MCF 10A (cell line): ENCODE results near the gene STXBP6. TPM values are rescaled to one million over a fixed set of nuclear protein-coding genes. Genes with fewer than 3 reads are reported as not detected.

Source experiments
- BruUV-seq: library from RNA; stranded (reverse); fragments of 400-500 nt; replicated peaks from 2 replicates; lab custom pipeline; 2021; lab: Mats Ljungman, UMichigan
- CTCF ChIA-PET: fragments of 300-600 bp; sonication (Branson Sonifier 250); formaldehyde crosslinking; extraction: SDS; loops from one replicate; lab custom pipeline; 2021; ENCODE audit warnings: antibody characterized with exemption, inconsistent platforms; lab: Yijun Ruan, JAX
- POLR2A ChIA-PET: fragments of 300-600, 350-650 bp; sonication (Branson Sonifier 250); formaldehyde crosslinking; extraction: SDS; loops from one replicate; lab custom pipeline; 2020; ENCODE audit warnings: antibody characterized with exemption, inconsistent platforms; lab: Yijun Ruan, JAX
- DNase-seq: peaks from one replicate; pipeline ENCODE4 v3.0.0-alpha.2; 2018; ENCODE audit not compliant: unreplicated experiment
- H3K27ac Mint-ChIP-seq: one replicate; pipeline ENCODE4 v1.8.0; 2022; ENCODE audit warnings: mild to moderate bottlenecking, low read depth, mixed read lengths; ENCODE audit not compliant: unreplicated experiment
- H3K27me3 Mint-ChIP-seq: one replicate; pipeline ENCODE4 v1.8.0; 2022; ENCODE audit warnings: mixed read lengths; ENCODE audit not compliant: insufficient read depth, unreplicated experiment
- H3K36me3 Mint-ChIP-seq: one replicate; pipeline ENCODE4 v1.8.0; 2022; ENCODE audit warnings: mild to moderate bottlenecking, moderate library complexity, mixed read lengths; ENCODE audit not compliant: insufficient read depth, unreplicated experiment
- H3K4me1 Mint-ChIP-seq: one replicate; pipeline ENCODE4 v1.8.0; 2022; ENCODE audit warnings: mixed read lengths; ENCODE audit not compliant: insufficient read depth, unreplicated experiment
- H3K4me3 Mint-ChIP-seq: one replicate; pipeline ENCODE4 v1.8.0; 2022; ENCODE audit warnings: mild to moderate bottlenecking, moderate library complexity, mixed read lengths; ENCODE audit not compliant: unreplicated experiment
- H3K9me3 Mint-ChIP-seq: one replicate; pipeline ENCODE4 v1.8.0; 2022; ENCODE audit warnings: mixed read lengths; ENCODE audit not compliant: unreplicated experiment
- CTCF ChIP-seq: fragments of 200-600 bp; IDR thresholded peaks from one replicate; pipeline ENCODE4 v1.8.0; 2022; ENCODE audit warnings: antibody characterized with exemption, mild to moderate bottlenecking; ENCODE audit not compliant: unreplicated experiment
- intact Hi-C: fragments of 100-400 bp; cut with micrococcal nuclease; formaldehyde crosslinking; loops from 2 replicates; pipeline ENCODE4 v1.14.1; 2022
- total RNA-seq: library from RNA; stranded (reverse); gene quantifications from 2 replicates; pipeline ENCODE4 v1.2.3, GENCODE V29; 2022

The STXBP6 gene
- total RNA-seq, 1 experiment from 2014 or later: not detected

- CTCF ChIA-PET: interaction anchor here (0.6 kb wide), 1 partner anchor 324 kb away, joined by 3 read pairs; no protein-coding TSS in a partner anchor
- BruUV-seq: no TSS peak
- no peaks in the 10 kb centered on the region for H3K36me3 Mint-ChIP-seq
- no peak overlapping the region for H3K4me3 Mint-ChIP-seq
- POLR2A ChIA-PET: no interaction called here
- no peaks in the 10 kb centered on the region for H3K9me3 Mint-ChIP-seq
- no peaks in the 10 kb centered on the region for H3K27me3 Mint-ChIP-seq
- intact Hi-C loops: no loop called here
- no peak overlapping the region for H3K27ac Mint-ChIP-seq
- no peak for DNase-seq
- TF ChIP-seq CTCF: no peak
- H3K4me1 Mint-ChIP-seq: peaks cover 6% of the 10 kb centered on the region
Observed at GRCh38 chr14:24814944-24815343, 235.0 kb downstream of the STXBP6 start.

GRCh38 chr14:24814346-24814745 lies 235.6 kb downstream of the STXBP6 start:
- intact Hi-C loops: no loop called here
- TF ChIP-seq CTCF: no peak
- Mint-ChIP-seq H3K4me3 (no peak overlapping the region), H3K9me3 (no peaks in the 10 kb centered on the region), H3K27me3 (no peaks in the 10 kb centered on the region), H3K27ac (no peak overlapping the region), H3K36me3 (no peaks in the 10 kb centered on the region), H3K4me1 (peaks cover 6% of the 10 kb centered on the region)
- ChIA-PET CTCF (interaction anchor here (0.6 kb wide), 1 partner anchor 10 kb away, joined by 3 read pairs; no protein-coding TSS in a partner anchor), POLR2A (no interaction called here)
- no peak for DNase-seq
- BruUV-seq: no TSS peak

- no TSS peak for BruUV-seq
- intact Hi-C loops: no loop called here
- no peaks in the 10 kb centered on the region for H3K36me3 Mint-ChIP-seq
- ChIA-PET POLR2A (no interaction called here), CTCF (interaction anchor here (0.6 kb wide), 1 partner anchor 10 kb away, joined by 3 read pairs; no protein-coding TSS in a partner anchor)
- peaks cover 6% of the 10 kb centered on the region for H3K4me1 Mint-ChIP-seq
- no peak overlapping the region for H3K4me3 Mint-ChIP-seq
- DNase-seq: no peak
- no peaks in the 10 kb centered on the region for H3K9me3 Mint-ChIP-seq
- H3K27ac Mint-ChIP-seq: no peak overlapping the region
- TF ChIP-seq CTCF: no peak
- H3K27me3 Mint-ChIP-seq: no peaks in the 10 kb centered on the region
Observed at GRCh38 chr14:24813819-24814259, 236.1 kb downstream of the STXBP6 start.

GRCh38 chr14:24813089-24813815 lies 236.7 kb downstream of the STXBP6 start:
- no peak for DNase-seq
- Mint-ChIP-seq H3K36me3 (no peaks in the 10 kb centered on the region), H3K9me3 (no peaks in the 10 kb centered on the region), H3K27me3 (no peaks in the 10 kb centered on the region), H3K4me1 (peaks cover 6% of the 10 kb centered on the region), H3K27ac (no peak overlapping the region), H3K4me3 (no peak overlapping the region)
- ChIA-PET POLR2A (no interaction called here), CTCF (interaction anchor here (0.6 kb wide), 1 partner anchor 11 kb away, joined by 3 read pairs; no protein-coding TSS in a partner anchor)
- intact Hi-C loops: no loop called here
- TF ChIP-seq CTCF: no peak
- no TSS peak for BruUV-seq
